ENCODE measurements around the gene ZFR. TPM values are rescaled to one million over a fixed set of nuclear protein-coding genes. Genes with fewer than 3 reads are reported as not detected.

ZFR gene
- total RNA-seq, 1 experiment from 2014 or later = 78.3 TPM

- TF ChIP-seq, protein P1, sequence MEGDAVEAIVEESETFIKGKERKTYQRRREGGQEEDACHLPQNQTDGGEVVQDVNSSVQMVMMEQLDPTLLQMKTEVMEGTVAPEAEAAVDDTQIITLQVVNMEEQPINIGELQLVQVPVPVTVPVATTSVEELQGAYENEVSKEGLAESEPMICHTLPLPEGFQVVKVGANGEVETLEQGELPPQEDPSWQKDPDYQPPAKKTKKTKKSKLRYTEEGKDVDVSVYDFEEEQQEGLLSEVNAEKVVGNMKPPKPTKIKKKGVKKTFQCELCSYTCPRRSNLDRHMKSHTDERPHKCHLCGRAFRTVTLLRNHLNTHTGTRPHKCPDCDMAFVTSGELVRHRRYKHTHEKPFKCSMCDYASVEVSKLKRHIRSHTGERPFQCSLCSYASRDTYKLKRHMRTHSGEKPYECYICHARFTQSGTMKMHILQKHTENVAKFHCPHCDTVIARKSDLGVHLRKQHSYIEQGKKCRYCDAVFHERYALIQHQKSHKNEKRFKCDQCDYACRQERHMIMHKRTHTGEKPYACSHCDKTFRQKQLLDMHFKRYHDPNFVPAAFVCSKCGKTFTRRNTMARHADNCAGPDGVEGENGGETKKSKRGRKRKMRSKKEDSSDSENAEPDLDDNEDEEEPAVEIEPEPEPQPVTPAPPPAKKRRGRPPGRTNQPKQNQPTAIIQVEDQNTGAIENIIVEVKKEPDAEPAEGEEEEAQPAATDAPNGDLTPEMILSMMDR (IDR thresholded peaks at IDR 0.05; ENCODE audit: insufficient read depth in 1 of 2, low read depth in 1 of 2, low read length in 1 of 2, severe bottlenecking in 1 of 2, unreplicated experiment in 1 of 2) = no peak
- H3K9me3 ChIP-seq = no peaks in the 10 kb centered on the region
- no peaks in the 10 kb centered on the region for H3K36me3 ChIP-seq (ENCODE audit: control insufficient read depth, insufficient read depth, low read length)
- no TSS peak for BruUV-seq (replicated peaks)
- H3K4me1 ChIP-seq = no peaks in the 10 kb centered on the region
- Mint-ChIP-seq H3K9me3 (ENCODE audit: unreplicated experiment) (no peaks in the 10 kb centered on the region), H3K36me3 (ENCODE audit: insufficient read depth, unreplicated experiment) (peaks cover 84% of the 10 kb centered on the region), H3K4me3 (ENCODE audit: unreplicated experiment) (no peak overlapping the region), H3K4me1 (ENCODE audit: low read depth, unreplicated experiment) (peaks cover under 1% of the 10 kb centered on the region), H3K27me3 (ENCODE audit: insufficient read depth, unreplicated experiment) (no peaks in the 10 kb centered on the region), H3K27ac (ENCODE audit: unreplicated experiment) (no peak overlapping the region)
- intact Hi-C loops (cut with micrococcal nuclease; ENCODE audit: unreplicated experiment) = no loop called here
- ChIA-PET POLR2A (no interaction called here), CTCF (no interaction called here)
- no peak for DNase-seq
- H3K27me3 ChIP-seq (replicated peaks; ENCODE audit: control insufficient read depth, insufficient read depth, low read length) = no peaks in the 10 kb centered on the region
- H3K4me3 ChIP-seq (ENCODE audit: low read depth, low read length) = no peak overlapping the region
Measured at GRCh38 chr5:32357658-32358057, 86.9 kb downstream of the ZFR start.

DNA sequence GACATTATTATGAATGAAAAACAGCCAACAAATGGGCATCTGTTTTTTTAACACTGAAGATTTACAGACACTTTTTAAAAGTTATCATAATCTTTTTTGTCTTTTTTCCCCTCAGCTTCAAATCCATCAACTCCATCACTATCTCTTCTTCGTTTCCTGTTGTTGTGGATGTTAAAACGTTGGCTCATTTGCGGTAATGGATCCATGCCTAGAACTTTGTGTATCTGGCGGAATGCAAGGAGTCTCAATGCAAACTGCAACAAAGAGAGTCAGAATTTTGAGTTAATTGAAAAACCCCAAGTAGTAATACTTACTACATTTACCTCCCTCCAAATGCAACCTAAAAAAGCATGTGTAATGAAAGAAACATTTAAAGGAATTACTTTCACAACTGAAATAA is 88.9 kb downstream of the ZFR start:
- Mint-ChIP-seq H3K27me3 (ENCODE audit: insufficient read depth, unreplicated experiment) (no peaks in the 10 kb centered on the region), H3K9me3 (ENCODE audit: unreplicated experiment) (no peaks in the 10 kb centered on the region), H3K27ac (ENCODE audit: unreplicated experiment) (no peak overlapping the region), H3K36me3 (ENCODE audit: insufficient read depth, unreplicated experiment) (peaks cover 79% of the 10 kb centered on the region), H3K4me3 (ENCODE audit: unreplicated experiment) (no peak overlapping the region), H3K4me1 (ENCODE audit: low read depth, unreplicated experiment) (no peaks in the 10 kb centered on the region)
- Histone ChIP-seq H3K9me3 (no peaks in the 10 kb centered on the region), H3K27me3 (replicated peaks; ENCODE audit: control insufficient read depth, insufficient read depth, low read length) (no peaks in the 10 kb centered on the region), H3K4me1 (no peaks in the 10 kb centered on the region), H3K36me3 (ENCODE audit: control insufficient read depth, insufficient read depth, low read length) (no peaks in the 10 kb centered on the region), H3K4me3 (ENCODE audit: low read depth, low read length) (no peak overlapping the region)
- TF ChIP-seq, protein P1 (IDR thresholded peaks at IDR 0.05; ENCODE audit: insufficient read depth in 1 of 2, low read depth in 1 of 2, low read length in 1 of 2, severe bottlenecking in 1 of 2, unreplicated experiment in 1 of 2) = no peak
- POLR2A ChIA-PET = no interaction called here
- intact Hi-C loops (cut with micrococcal nuclease; ENCODE audit: unreplicated experiment) = no loop called here
- BruUV-seq (replicated peaks) = no TSS peak
- CTCF ChIA-PET = no interaction called here
- DNase-seq = no peak

GRCh38 chr5:32353420-32353819 is 91.1 kb downstream of the ZFR start:
- POLR2A ChIA-PET = no interaction called here

More at GRCh38 chr5:32353420-32353819, 91.1 kb downstream of the ZFR start:
- H3K27me3 ChIP-seq (replicated peaks; ENCODE audit: control insufficient read depth, insufficient read depth, low read length) = no peaks in the 10 kb centered on the region
- no peak for DNase-seq
- H3K36me3 Mint-ChIP-seq (ENCODE audit: insufficient read depth, unreplicated experiment) = peaks cover 63% of the 10 kb centered on the region
- no peaks in the 10 kb centered on the region for H3K4me1 ChIP-seq
- TF ChIP-seq, protein P1 (IDR thresholded peaks at IDR 0.05; ENCODE audit: insufficient read depth in 1 of 2, low read depth in 1 of 2, low read length in 1 of 2, severe bottlenecking in 1 of 2, unreplicated experiment in 1 of 2) = no peak
- no peaks in the 10 kb centered on the region for H3K27me3 Mint-ChIP-seq (ENCODE audit: insufficient read depth, unreplicated experiment)
- no peaks in the 10 kb centered on the region for H3K9me3 ChIP-seq
- H3K27ac Mint-ChIP-seq (ENCODE audit: unreplicated experiment) = no peak overlapping the region
- CTCF ChIA-PET = no interaction called here
- BruUV-seq (replicated peaks) = no TSS peak
- H3K36me3 ChIP-seq (ENCODE audit: control insufficient read depth, insufficient read depth, low read length) = no peaks in the 10 kb centered on the region
- no peaks in the 10 kb centered on the region for H3K4me1 Mint-ChIP-seq (ENCODE audit: low read depth, unreplicated experiment)
- intact Hi-C loops (cut with micrococcal nuclease; ENCODE audit: unreplicated experiment) = no loop called here
- H3K4me3 Mint-ChIP-seq (ENCODE audit: unreplicated experiment) = no peak overlapping the region
- H3K9me3 Mint-ChIP-seq (ENCODE audit: unreplicated experiment) = no peaks in the 10 kb centered on the region
- H3K4me3 ChIP-seq (ENCODE audit: low read depth, low read length) = no peak overlapping the region
